Body of pancreas (tissue), 4 donors: Measurements from ENCODE around the gene SLC12A5. TPM values are rescaled to one million over a fixed set of nuclear protein-coding genes. Genes with fewer than 3 reads are reported as not detected.
"Not testable (repeated sequence)": the region's sequence is repeated elsewhere in the genome, so short reads cannot be mapped to it uniquely, and the experiment has no call there.

Source experiments
- ATAC-seq: fragments of 150-250 bp; one replicate; pipeline ENCODE4 v1.9.1; 2016
- DNase-seq, 4 donors: peaks; one replicate each; pipeline ENCODE4 v3.0.0-alpha.2; 2019
- H3K27ac ChIP-seq, 4 donors: fragments of 200-600 bp; sonication (generic); 1 replicate in 3 of 4; 2 replicates in 1 of 4; pipeline versions ENCODE4 v1.5.1 to v1.6.1; 2016 to 2019; ENCODE audit warnings: mild to moderate bottlenecking in 1 of 4, mixed read lengths in 1 of 4, moderate library complexity in 1 of 4
- H3K27me3 ChIP-seq, 2 donors: fragments of 200-600 bp; sonication (generic); one replicate each; pipeline ENCODE4 v1.6.0; 2016; ENCODE audit warnings: mild to moderate bottlenecking in 1 of 2
- H3K36me3 ChIP-seq, 2 donors: fragments of 200-600 bp; sonication (generic); replicated peaks in 1 of 2; 2 replicates each; pipeline ENCODE4 v1.5.1; 2016; ENCODE audit warnings: low read depth in 2 of 2; ENCODE audit not compliant: insufficient read depth in 1 of 2
- H3K4me1 ChIP-seq: fragments of 200-600 bp; sonication (generic); one replicate; pipeline ENCODE4 v1.6.0; 2016
- H3K4me3 ChIP-seq, 2 donors: fragments of 200-600 bp; sonication (generic); 1 replicate in 1 of 2; 2 replicates in 1 of 2; pipeline ENCODE4 v1.5.1; 2016 to 2019
- H3K9me3 ChIP-seq, 3 donors: fragments of 200-600 bp; sonication (generic); 1 replicate in 2 of 3; 2 replicates in 1 of 3; pipeline ENCODE4 v1.5.1; 2016
- POLR2A ChIP-seq, 3 donors: fragments of 450-650 bp; IDR thresholded peaks; one replicate each; pipeline ENCODE4 v1.6.1; 2016; ENCODE audit warnings: antibody characterized with exemption in 3 of 3, mild to moderate bottlenecking in 2 of 3
- WGBS, 2 donors: methylation state at CpG; one replicate each; pipeline ENCODE4 v1.1.5; 2017; 5-methylcytosine and 5-hydroxymethylcytosine counted together
- intact Hi-C: fragments of 100-400 bp; cut with DNase I; formaldehyde crosslinking; loops from one replicate; pipeline ENCODE4 v1.15.1; 2023
- total RNA-seq, 2 donors: library from RNA; depleted of rRNA; stranded (reverse); fragments of >200 nt; gene quantifications; one replicate each; pipeline ENCODE4 v1.1.0, GENCODE V29; 2016
- TF ChIP-seq, protein P1 (sequence below), 7 experiments: fragments of 450-650 bp in 4 of 7; fragments of 200-600 bp in 3 of 7; sonication (generic) in 3 of 7; IDR thresholded peaks; one replicate each; pipeline ENCODE4 v1.5.1; 2016 to 2019; ENCODE audit warnings: antibody characterized with exemption in 7 of 7

The SLC12A5 gene
- total RNA-seq, 2 donors from 2014 or later = not detected

DNA sequence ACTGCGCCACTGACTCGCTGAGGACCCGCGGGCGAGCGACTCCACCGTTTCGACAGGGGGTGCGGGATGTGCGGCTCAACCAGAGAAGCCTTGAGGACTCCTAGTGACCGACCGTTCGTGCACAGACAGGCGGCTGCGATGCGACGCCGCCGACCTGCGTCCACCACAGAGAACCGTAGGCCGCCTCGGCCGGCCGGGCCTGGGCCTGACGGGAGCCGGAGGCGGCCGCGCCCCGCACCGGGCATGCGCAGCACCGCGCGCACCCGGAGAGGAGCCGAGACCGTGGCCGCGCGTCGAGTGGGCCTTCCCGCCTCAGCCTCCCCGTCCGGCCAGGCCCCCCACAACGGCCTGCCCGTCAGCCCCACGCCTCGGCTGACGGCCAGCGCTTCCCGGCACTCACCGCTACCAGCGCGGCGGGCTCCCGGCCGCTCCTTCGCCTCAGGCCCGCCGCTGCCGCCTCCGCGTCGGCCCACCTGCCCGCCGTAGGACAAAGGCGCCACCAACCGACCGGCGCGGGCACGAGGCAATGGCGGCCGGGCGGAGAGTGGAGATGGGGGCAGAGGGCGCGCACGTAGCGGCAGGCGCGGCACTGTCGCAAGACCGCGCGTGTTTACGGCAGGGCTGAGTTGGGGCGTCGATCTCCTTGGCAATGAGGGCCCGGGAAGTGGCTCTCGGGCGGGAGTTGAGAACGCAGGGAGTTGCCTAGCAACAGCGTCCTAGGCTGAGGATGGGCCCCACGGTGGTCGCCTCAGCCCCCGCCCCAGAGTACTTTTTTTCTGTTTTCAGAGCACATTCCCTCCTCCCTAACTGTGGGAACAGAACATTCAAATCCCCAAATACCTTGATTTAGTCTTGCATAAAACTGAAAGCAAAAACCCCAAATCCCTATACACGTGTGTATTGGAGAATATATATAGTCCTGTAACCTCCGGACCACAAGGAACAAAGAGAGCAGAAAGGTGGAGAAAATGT, 60.7 kb downstream of the SLC12A5 start, which contains the start of gene NCOA5:
TSS of gene NCOA5 (minus strand) at position 546 of the 972 bp plus-strand sequence. CDS start 10,538 bp downstream, outside the sequence.
- H3K27ac ChIP-seq = peak within 1 kb of the TSS; percentile 97 to 99 (median 98)
- H3K36me3 ChIP-seq = no peaks in the 10 kb centered on the region
- intact Hi-C loops = no loop called here
- H3K4me3 ChIP-seq = peak within 1 kb of the TSS; percentile 75 to 86
- DNase-seq (peak; percentile 96 to 97 (median 96)), ATAC-seq (peak; percentile 97)
- TF ChIP-seq, protein P1, sequence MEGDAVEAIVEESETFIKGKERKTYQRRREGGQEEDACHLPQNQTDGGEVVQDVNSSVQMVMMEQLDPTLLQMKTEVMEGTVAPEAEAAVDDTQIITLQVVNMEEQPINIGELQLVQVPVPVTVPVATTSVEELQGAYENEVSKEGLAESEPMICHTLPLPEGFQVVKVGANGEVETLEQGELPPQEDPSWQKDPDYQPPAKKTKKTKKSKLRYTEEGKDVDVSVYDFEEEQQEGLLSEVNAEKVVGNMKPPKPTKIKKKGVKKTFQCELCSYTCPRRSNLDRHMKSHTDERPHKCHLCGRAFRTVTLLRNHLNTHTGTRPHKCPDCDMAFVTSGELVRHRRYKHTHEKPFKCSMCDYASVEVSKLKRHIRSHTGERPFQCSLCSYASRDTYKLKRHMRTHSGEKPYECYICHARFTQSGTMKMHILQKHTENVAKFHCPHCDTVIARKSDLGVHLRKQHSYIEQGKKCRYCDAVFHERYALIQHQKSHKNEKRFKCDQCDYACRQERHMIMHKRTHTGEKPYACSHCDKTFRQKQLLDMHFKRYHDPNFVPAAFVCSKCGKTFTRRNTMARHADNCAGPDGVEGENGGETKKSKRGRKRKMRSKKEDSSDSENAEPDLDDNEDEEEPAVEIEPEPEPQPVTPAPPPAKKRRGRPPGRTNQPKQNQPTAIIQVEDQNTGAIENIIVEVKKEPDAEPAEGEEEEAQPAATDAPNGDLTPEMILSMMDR (IDR thresholded peaks at IDR 0.05) = peak in 3 of 7 experiments; percentile 8 to 44 (median 33)
- peak; percentile 80 to 96 (median 86) for TF ChIP-seq POLR2A (IDR thresholded peaks at IDR 0.05)
- H3K4me1 ChIP-seq = peaks cover 38% of the 10 kb centered on the region
- no peaks in the 10 kb centered on the region for H3K27me3 ChIP-seq
- H3K9me3 ChIP-seq = no peaks in the 10 kb centered on the region
- WGBS, 2 donors = 0% methylated on average over 12 to 100 of the region's 100 CpGs

DNA sequence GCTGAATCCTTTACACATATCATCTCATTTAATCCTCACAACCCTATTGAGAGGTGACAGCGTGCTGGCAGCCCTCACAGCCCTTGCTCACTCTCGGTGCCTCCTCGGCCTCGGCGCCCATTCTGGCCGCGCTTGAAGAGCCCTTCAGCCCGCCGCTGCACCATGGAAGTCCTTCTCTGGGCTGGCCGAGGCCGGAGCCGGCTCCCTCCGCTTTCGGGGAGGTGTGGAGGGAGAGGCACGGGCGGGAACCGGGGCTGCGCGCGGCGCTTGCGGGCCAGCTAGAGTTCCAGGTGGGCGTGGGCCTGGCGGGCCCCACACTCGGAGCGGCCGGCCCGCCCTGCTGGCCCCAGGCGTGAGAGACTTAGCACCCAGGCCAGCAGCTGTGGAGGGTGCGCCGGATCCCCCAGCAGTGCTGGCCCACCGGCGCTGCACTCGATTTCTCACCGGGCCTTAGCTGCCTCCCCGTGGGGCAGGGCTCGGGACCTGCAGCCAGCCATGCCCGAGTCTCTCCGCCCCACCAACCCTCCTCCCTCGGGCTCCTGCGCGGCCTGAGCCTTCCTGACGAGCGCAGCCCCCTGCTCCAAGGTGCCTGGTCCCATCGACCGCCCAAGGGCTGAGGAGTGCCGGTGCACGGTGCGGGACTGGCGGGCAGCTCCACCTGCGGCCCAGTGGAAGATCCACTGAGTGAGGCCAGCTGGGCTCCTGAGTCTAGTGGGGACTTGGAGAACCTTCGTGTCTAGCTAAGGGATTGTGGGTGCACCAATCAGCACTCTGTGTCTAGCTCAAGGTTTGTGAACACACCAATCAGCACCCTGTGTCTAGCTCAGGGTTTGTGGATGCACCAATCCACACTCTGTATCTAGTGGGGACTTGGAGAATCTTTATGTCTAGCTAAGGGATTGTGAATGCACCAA, 62.9 kb downstream of the SLC12A5 start:
- DNase-seq = not testable (repeated sequence)

DNA sequence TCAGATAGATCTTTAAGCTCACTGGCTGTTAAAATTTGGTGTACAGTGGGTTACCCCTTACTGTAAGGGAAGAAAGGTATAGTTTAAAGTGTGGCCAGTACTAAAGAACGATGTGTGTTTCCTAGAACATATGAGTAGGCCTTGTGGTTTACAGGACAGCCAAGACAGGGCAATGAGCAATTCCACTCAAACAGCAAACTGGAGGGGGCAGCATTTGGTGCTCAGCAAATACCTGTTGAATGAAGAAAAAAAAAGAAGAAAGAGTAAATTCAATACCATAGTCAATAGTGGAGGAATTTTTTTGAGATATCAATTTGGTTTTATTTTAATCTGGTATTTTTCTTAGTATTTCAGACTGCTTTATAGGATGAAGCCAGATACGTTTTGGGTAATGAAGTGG, 64.5 kb downstream of the SLC12A5 start:
- 51 to 60% methylated on average over 2 of the region's 2 CpGs for WGBS, 2 donors
- ATAC-seq (no peak), DNase-seq (no peak)
- Histone ChIP-seq H3K4me1 (peaks cover 1% of the 10 kb centered on the region), H3K9me3 (no peaks in the 10 kb centered on the region), H3K27me3 (no peaks in the 10 kb centered on the region), H3K36me3 (no peaks in the 10 kb centered on the region), H3K4me3 (no peak overlapping the region), H3K27ac (no peak overlapping the region)
- TF ChIP-seq, protein P1 (IDR thresholded peaks at IDR 0.05) = no peak
- TF ChIP-seq POLR2A (IDR thresholded peaks at IDR 0.05) = no peak
- intact Hi-C loops = no loop called here

More for the DNA sequence above, 62.9 kb downstream of the SLC12A5 start:
- WGBS, 2 donors = 90 to 92% methylated on average over 9 to 52 of the region's 52 CpGs
- H3K9me3 ChIP-seq, ATAC-seq, H3K4me3 ChIP-seq, intact Hi-C loops, H3K36me3 ChIP-seq, H3K27ac ChIP-seq, H3K27me3 ChIP-seq: not testable (repeated sequence)
- peaks cover 16% of the 10 kb centered on the region for H3K4me1 ChIP-seq

DNA sequence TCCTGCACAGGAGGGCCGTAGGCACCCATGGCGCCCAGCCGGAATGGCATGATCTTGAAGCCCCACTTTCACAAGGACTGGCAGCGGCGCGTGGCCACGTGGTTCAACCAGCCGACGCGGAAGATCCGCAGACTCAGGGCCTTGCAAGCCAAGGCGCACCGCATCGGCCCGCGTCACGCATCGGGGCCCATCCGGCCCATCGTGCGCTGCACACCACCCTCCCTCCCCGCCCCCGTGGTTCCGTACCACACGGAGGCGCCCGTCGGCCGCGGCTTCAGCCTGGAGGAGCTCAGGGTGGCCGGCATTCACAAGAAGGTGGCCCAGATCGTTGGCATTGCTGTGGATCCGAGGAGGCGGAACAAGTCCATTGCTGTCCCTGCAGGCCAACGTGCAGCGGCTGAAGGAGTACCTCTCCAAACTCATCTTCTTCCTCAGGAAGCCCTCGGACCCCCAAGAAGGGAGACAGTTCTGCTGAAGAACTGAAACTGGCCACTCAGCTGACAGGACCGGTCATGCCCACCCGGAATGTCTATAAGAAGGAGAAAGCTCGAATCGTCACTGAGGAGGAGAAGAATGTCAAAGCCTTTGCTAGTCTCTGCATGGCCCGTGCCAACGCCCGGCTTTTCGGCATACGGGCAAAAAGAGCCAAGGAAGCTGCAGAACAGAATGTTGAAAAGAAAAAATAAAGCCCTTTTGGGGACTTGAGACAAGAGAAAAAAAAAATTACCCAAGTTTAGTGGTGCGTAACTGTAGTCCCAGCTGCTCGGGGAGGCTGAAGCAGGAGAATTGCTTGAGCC, 70.7 kb downstream of the SLC12A5 start:
- intact Hi-C loops = no loop called here
- DNase-seq = peak in 1 of 4 donors; percentile 30
- TF ChIP-seq, protein P1 (IDR thresholded peaks at IDR 0.05) = no peak
- TF ChIP-seq POLR2A (IDR thresholded peaks at IDR 0.05) = no peak
- Histone ChIP-seq H3K4me3 (no peak overlapping the region), H3K27ac (no peak overlapping the region), H3K36me3 (no peaks in the 10 kb centered on the region), H3K27me3 (peaks cover 0 to 3% of the 10 kb centered on the region in 2 donors), H3K4me1 (no peaks in the 10 kb centered on the region), H3K9me3 (no peaks in the 10 kb centered on the region)
- ATAC-seq = no peak
- 27 to 46% methylated on average over 27 to 47 of the region's 48 CpGs for WGBS, 2 donors

DNA sequence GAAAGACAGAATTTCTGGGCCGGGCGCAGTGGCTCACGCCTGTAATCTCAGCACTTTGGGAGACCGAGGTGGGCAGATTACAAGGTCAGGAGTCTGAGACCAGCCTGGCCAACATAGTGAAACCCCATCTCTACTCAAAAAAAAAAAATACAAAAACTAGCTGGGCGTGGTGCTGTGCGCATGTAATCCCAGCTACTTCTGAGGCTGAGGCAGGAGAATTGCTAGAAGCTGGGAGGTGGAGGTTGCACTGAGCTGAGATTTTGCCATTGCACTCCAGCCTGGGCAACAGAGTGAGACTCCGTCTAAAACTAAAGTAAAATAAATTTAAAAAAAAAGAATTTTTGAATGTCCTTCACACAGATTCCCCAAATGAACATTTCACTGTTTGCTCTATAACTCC, 71.4 kb downstream of the SLC12A5 start:
- H3K27ac ChIP-seq, H3K27me3 ChIP-seq, intact Hi-C loops, ATAC-seq, H3K4me3 ChIP-seq, DNase-seq, H3K4me1 ChIP-seq, H3K9me3 ChIP-seq, H3K36me3 ChIP-seq: not testable (repeated sequence)
- WGBS, 2 donors = 76 to 88% methylated on average over 7 of the region's 7 CpGs
